IMR-90 (cell line): ENCODE results near the gene MAP3K9. TPM values are rescaled to one million over a fixed set of nuclear protein-coding genes. Genes with fewer than 3 reads are reported as not detected.
"Not testable (repeated sequence)": the region's sequence is repeated elsewhere in the genome, so short reads cannot be mapped to it uniquely, and the experiment has no call there.

Source experiments
- ATAC-seq: fragments of 200-7000 bp; cut with Tn5 transposase; 2 replicates; pipeline ENCODE4 v1.9.1; 2020; ENCODE audit warnings: low read depth, mild to moderate bottlenecking, moderate library complexity
- BruUV-seq: library from RNA; stranded (reverse); fragments of 400-500 nt; replicated peaks from 2 replicates; lab custom pipeline; 2021; lab: Mats Ljungman, UMichigan
- CTCF ChIA-PET: fragments of 300-600 bp; formaldehyde crosslinking; extraction: SDS; loops from one replicate; lab custom pipeline; 2021; ENCODE audit warnings: antibody characterized with exemption; lab: Yijun Ruan, JAX
- POLR2A ChIA-PET: fragments of 300-600 bp; sonication (Branson Sonifier 250); formaldehyde crosslinking; loops from one replicate; lab custom pipeline; 2022; ENCODE audit warnings: antibody characterized with exemption; ENCODE audit not compliant: unreplicated experiment; lab: Charles Lee
- DNase-seq: peaks from one replicate; pipeline ENCODE4 v3.0.0; 2013
- H2AFZ ChIP-seq: replicated peaks from 2 replicates; pipeline ENCODE3; 2013; ENCODE audit warnings: low read length, mild to moderate bottlenecking; ENCODE audit not compliant: poor library complexity
- H2AK5ac ChIP-seq: 2 replicates; pipeline ENCODE4 v1.6.1; 2013; ENCODE audit warnings: low read depth, low read length, inconsistent platforms
- H2AK9ac ChIP-seq: replicated peaks from 2 replicates; pipeline ENCODE3; 2013; ENCODE audit warnings: mild to moderate bottlenecking, low read depth, low read length, moderate library complexity; ENCODE audit not compliant: poor library complexity
- H2BK120ac ChIP-seq: 2 replicates; pipeline ENCODE4 v1.6.1; 2013; ENCODE audit warnings: low read depth, low read length, inconsistent platforms
- H2BK15ac ChIP-seq: 3 replicates; pipeline ENCODE4 v1.6.1; 2013; ENCODE audit warnings: low read depth, low read length, inconsistent platforms
- H2BK20ac ChIP-seq: 2 replicates; pipeline ENCODE4 v1.6.1; 2013; ENCODE audit warnings: low read depth, mild to moderate bottlenecking, inconsistent platforms, low read length, moderate library complexity
- H2BK5ac ChIP-seq: 2 replicates; pipeline ENCODE4 v1.6.1; 2013; ENCODE audit warnings: mild to moderate bottlenecking, low read depth, low read length, inconsistent platforms; ENCODE audit not compliant: poor library complexity, severe bottlenecking
- H3K14ac ChIP-seq: replicated peaks from 2 replicates; pipeline ENCODE4 v1.6.1; 2013; ENCODE audit warnings: low read depth, low read length, inconsistent platforms
- H3K18ac ChIP-seq: 2 replicates; pipeline ENCODE4 v1.6.1; 2013; ENCODE audit warnings: low read depth, low read length, control low read depth
- H3K23ac ChIP-seq: 2 replicates; pipeline ENCODE4 v1.6.1; 2013; ENCODE audit warnings: low read depth, low read length, inconsistent platforms
- H3K27ac ChIP-seq: 2 replicates; pipeline ENCODE4 v1.5.1; 2013; ENCODE audit warnings: mild to moderate bottlenecking, control low read depth, low read length; ENCODE audit not compliant: insufficient read depth
- H3K27me3 ChIP-seq: 2 replicates; pipeline ENCODE4 v1.6.1; 2013; ENCODE audit warnings: low read length; ENCODE audit not compliant: control insufficient read depth, insufficient read depth
- H3K36me3 ChIP-seq: 2 replicates; pipeline ENCODE4 v1.6.1; 2013; ENCODE audit warnings: low read length, mixed read lengths; ENCODE audit not compliant: control insufficient read depth, insufficient read depth
- H3K4ac ChIP-seq: 2 replicates; pipeline ENCODE4 v1.6.1; 2013; ENCODE audit warnings: low read depth, low read length, inconsistent platforms
- H3K4me1 ChIP-seq: 2 replicates; pipeline ENCODE4 v1.6.1; 2013; ENCODE audit warnings: low read length, mixed read lengths; ENCODE audit not compliant: control insufficient read depth, insufficient read depth
- H3K4me2 ChIP-seq: 2 replicates; pipeline ENCODE4 v1.6.1; 2013; ENCODE audit warnings: low read depth, mild to moderate bottlenecking, control low read depth, low read length, moderate library complexity
- H3K4me3 ChIP-seq: 2 replicates; pipeline ENCODE4 v1.5.1; 2013; ENCODE audit warnings: low read depth, mild to moderate bottlenecking, control low read depth, low read length, moderate library complexity; ENCODE audit not compliant: insufficient read depth
- H3K56ac ChIP-seq: 2 replicates; pipeline ENCODE4 v1.6.1; 2013; ENCODE audit warnings: low read length, inconsistent platforms; ENCODE audit not compliant: insufficient read depth; ENCODE audit errors: extremely low read depth
- H3K79me1 ChIP-seq, 2 experiments: 2 replicates each; pipeline ENCODE4 v1.6.1; 2013; ENCODE audit warnings: low read length in 2 of 2, inconsistent platforms in 1 of 2, low read depth in 1 of 2
- H3K9ac ChIP-seq: 2 replicates; pipeline ENCODE4 v1.6.1; 2013; ENCODE audit warnings: low read depth, low read length, control low read depth
- H3K9me1 ChIP-seq: 2 replicates; pipeline ENCODE4 v1.6.1; 2013; ENCODE audit warnings: low read length, inconsistent platforms; ENCODE audit not compliant: insufficient read depth
- H3K9me3 ChIP-seq: 2 replicates; pipeline ENCODE4 v1.6.1; 2013; ENCODE audit warnings: low read length; ENCODE audit not compliant: control insufficient read depth, insufficient read depth
- H4K20me1 ChIP-seq: 2 replicates; pipeline ENCODE4 v1.6.1; 2013; ENCODE audit warnings: low read length, inconsistent platforms; ENCODE audit not compliant: insufficient read depth
- H4K5ac ChIP-seq: 2 replicates; pipeline ENCODE4 v1.6.1; 2013; ENCODE audit warnings: mild to moderate bottlenecking, low read depth, low read length, control low read depth
- H4K8ac ChIP-seq, 2 experiments: 2 replicates each; pipeline ENCODE4 v1.6.1; 2013; ENCODE audit warnings: low read depth in 2 of 2, low read length in 2 of 2, control low read depth in 1 of 2, inconsistent platforms in 1 of 2
- H4K91ac ChIP-seq: 2 replicates; pipeline ENCODE4 v1.6.1; 2013; ENCODE audit warnings: low read depth, low read length, inconsistent platforms; ENCODE audit not compliant: insufficient read depth
- WGBS, 2 experiments: methylation state at CpG; one replicate each; pipeline versions ENCODE4 v1.1.5 to v1.1.7; 2013; ENCODE audit warnings: missing lambda C conversion rate in 2 of 2; ENCODE audit not compliant: insufficient read length in 1 of 2; ENCODE audit errors: extremely low coverage in 2 of 2; 5-methylcytosine and 5-hydroxymethylcytosine counted together
- dilution Hi-C: fragments of 300-500 bp; cut with HindIII; formaldehyde crosslinking; loops from one replicate; pipeline ENCODE4 v1.14.3; 2018; ENCODE audit warnings: low sequenced_read_pairs; ENCODE audit not compliant: unreplicated experiment
- in situ Hi-C: fragments of 300-500 bp; cut with MboI; formaldehyde crosslinking; loops from 3 replicates; pipeline ENCODE4 v1.14.3; 2019; ENCODE audit warnings: low sequenced_read_pairs, inconsistent platforms, mixed read lengths
- intact Hi-C: fragments of 100-400 bp; cut with micrococcal nuclease; formaldehyde crosslinking; loops from 2 replicates; pipeline ENCODE4 v1.10.0; 2022
- polyA plus RNA-seq, 3 experiments: library from polyadenylated mRNA; depleted of rRNA; stranded (reverse); fragments of >200 nt; gene quantifications; 2 replicates each; pipeline ENCODE4 v1.2.3, GENCODE V29; 2012; ENCODE audit warnings: low replicate concordance in 1 of 3
- total RNA-seq: library from RNA; depleted of rRNA; stranded (reverse); fragments of >200 nt; gene quantifications from 2 replicates; pipeline ENCODE4 v1.2.3, GENCODE V29; 2012

Gene MAP3K9
- total and polyA plus RNA-seq, 2 of the 4 experiments (the other 2 are of a cell fraction) = 0.17 to 0.18 TPM

- H3K9me3 ChIP-seq, H3K23ac ChIP-seq, H4K8ac ChIP-seq, H3K4me1 ChIP-seq, H2BK5ac ChIP-seq, intact Hi-C loops, H4K91ac ChIP-seq, in situ Hi-C loops, H3K56ac ChIP-seq, H2BK120ac ChIP-seq, H3K36me3 ChIP-seq, H3K4ac ChIP-seq, DNase-seq, H3K14ac ChIP-seq, H3K79me1 ChIP-seq, H2AK9ac ChIP-seq, H4K5ac ChIP-seq, H4K20me1 ChIP-seq, H2AFZ ChIP-seq, H3K27ac ChIP-seq, dilution Hi-C loops, H3K27me3 ChIP-seq, H2AK5ac ChIP-seq, H2BK20ac ChIP-seq, H3K18ac ChIP-seq, POLR2A ChIA-PET, H2BK15ac ChIP-seq, H3K9ac ChIP-seq, H3K4me3 ChIP-seq, H3K4me2 ChIP-seq, ATAC-seq, CTCF ChIA-PET, H3K9me1 ChIP-seq, BruUV-seq: not testable (repeated sequence)
- WGBS, 2 experiments = no CpG with 5 or more reads among the region's 1 CpG
Observed at GRCh38 chr14:70703621-70704168, 105.6 kb downstream of the MAP3K9 start.
